ENCODE data around the gene TLE1. TPM values are rescaled to one million over a fixed set of nuclear protein-coding genes. Genes with fewer than 3 reads are reported as not detected.

The TLE1 gene
- total RNA-seq, 4 donors from 2014 or later, result 51.5 to 77.3 (median 62.2) TPM

- H3K4me3 ChIP-seq, result no peak overlapping the region
- no peak for DNase-seq
- intact Hi-C loops (cut with DNase I; ENCODE audit: low total_unique reads) (no loop called here), in situ Hi-C loops (cut with MboI; ENCODE audit: low pct_ligation_motif_present in 1 of 4, low pct_unique_long_range_greater_than_20kb in 1 of 4, low sequenced_read_pairs in 3 of 4) (loop anchor here in 1 of 4 donors (25.0 kb wide), 1 partner anchor 112 kb away; no protein-coding TSS in a partner anchor)
- no peaks in the 10 kb centered on the region for H3K27me3 ChIP-seq
- 29 to 44% methylated on average over 2 to 3 of the region's 3 CpGs for WGBS, 2 donors (ENCODE audit: low coverage in 1 of 2)
- TF ChIP-seq EP300 (IDR thresholded peaks at IDR 0.05; ENCODE audit: low read depth) (no peak), POLR2A (IDR thresholded peaks at IDR 0.05) (no peak), POLR2AphosphoS5 (IDR thresholded peaks at IDR 0.05) (no peak)
- TF ChIP-seq, protein P1, sequence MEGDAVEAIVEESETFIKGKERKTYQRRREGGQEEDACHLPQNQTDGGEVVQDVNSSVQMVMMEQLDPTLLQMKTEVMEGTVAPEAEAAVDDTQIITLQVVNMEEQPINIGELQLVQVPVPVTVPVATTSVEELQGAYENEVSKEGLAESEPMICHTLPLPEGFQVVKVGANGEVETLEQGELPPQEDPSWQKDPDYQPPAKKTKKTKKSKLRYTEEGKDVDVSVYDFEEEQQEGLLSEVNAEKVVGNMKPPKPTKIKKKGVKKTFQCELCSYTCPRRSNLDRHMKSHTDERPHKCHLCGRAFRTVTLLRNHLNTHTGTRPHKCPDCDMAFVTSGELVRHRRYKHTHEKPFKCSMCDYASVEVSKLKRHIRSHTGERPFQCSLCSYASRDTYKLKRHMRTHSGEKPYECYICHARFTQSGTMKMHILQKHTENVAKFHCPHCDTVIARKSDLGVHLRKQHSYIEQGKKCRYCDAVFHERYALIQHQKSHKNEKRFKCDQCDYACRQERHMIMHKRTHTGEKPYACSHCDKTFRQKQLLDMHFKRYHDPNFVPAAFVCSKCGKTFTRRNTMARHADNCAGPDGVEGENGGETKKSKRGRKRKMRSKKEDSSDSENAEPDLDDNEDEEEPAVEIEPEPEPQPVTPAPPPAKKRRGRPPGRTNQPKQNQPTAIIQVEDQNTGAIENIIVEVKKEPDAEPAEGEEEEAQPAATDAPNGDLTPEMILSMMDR (IDR thresholded peaks at IDR 0.05), result no peak
- no peaks in the 10 kb centered on the region for H3K9me3 ChIP-seq
- no peaks in the 10 kb centered on the region for H3K36me3 ChIP-seq
- peaks cover 0 to 13% (median 5%) of the 10 kb centered on the region in 4 donors for H3K4me1 ChIP-seq
- no peak overlapping the region for H3K27ac ChIP-seq
Observed at GRCh38 chr9:81724242-81724889, 35.0 kb upstream of the TLE1 start.

- DNase-seq, result no peak
- intact Hi-C loops (cut with DNase I; ENCODE audit: low total_unique reads), result no loop called here
- no peaks in the 10 kb centered on the region for H3K36me3 ChIP-seq
- in situ Hi-C loops (cut with MboI; ENCODE audit: low pct_ligation_motif_present in 1 of 4, low pct_unique_long_range_greater_than_20kb in 1 of 4, low sequenced_read_pairs in 3 of 4), result loop anchor here in 1 of 4 donors (25.0 kb wide), 1 partner anchor 110 kb away; no protein-coding TSS in a partner anchor
- no peaks in the 10 kb centered on the region for H3K27me3 ChIP-seq
- no peaks in the 10 kb centered on the region for H3K9me3 ChIP-seq
- no peak for TF ChIP-seq EP300 (IDR thresholded peaks at IDR 0.05; ENCODE audit: low read depth)
- TF ChIP-seq, protein P1 (IDR thresholded peaks at IDR 0.05), result no peak
- no peak for TF ChIP-seq POLR2AphosphoS5 (IDR thresholded peaks at IDR 0.05)
- TF ChIP-seq POLR2A (IDR thresholded peaks at IDR 0.05), result no peak
- H3K27ac ChIP-seq, result no peak overlapping the region
- H3K4me3 ChIP-seq, result no peak overlapping the region
- 94% methylated on average over 3 of the region's 3 CpGs; no CpG with 5 or more reads in 1 of the 2 donors for WGBS, 2 donors (ENCODE audit: low coverage in 1 of 2)
- peaks cover 0 to 24% (median 13%) of the 10 kb centered on the region in 4 donors for H3K4me1 ChIP-seq
Observed at GRCh38 chr9:81722277-81722676, 32.9 kb upstream of the TLE1 start.

DNA sequence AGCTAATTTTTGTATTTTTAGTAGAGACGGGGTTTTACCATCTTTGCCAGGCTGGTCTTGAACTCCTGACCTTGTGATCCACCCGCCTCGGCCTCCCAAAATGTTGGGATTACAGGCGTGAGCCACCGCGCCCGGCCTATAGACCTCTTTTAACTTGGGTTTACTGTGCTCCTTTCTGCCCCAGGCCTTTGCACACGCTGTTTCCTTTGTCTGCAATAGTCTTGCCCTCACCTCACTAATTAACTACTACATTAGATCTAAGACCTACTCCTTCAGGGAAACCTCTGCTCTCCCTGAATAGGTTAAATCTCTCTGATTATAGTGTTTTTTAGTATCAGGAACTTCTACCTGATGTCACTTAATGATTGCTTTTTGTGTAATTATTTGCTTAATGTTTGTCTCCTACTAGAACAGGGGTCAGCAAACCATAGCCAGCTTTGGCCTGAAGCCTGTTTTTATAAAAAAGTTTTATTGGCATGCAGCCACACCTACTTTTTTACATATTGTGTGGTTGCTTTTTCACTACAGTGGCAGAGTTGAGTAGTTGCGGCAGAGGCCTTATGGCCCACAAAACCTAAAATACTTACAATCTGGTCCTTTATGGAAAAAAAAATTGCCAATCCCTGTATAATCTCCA lies 31.2 kb upstream of the TLE1 start:
- 89 to 100% methylated on average over 1 to 9 of the region's 9 CpGs for WGBS, 2 donors (ENCODE audit: low coverage in 1 of 2)
- H3K27ac ChIP-seq, result no peak overlapping the region
- in situ Hi-C loops (cut with MboI; ENCODE audit: low pct_ligation_motif_present in 1 of 4, low pct_unique_long_range_greater_than_20kb in 1 of 4, low sequenced_read_pairs in 3 of 4), result loop anchor here in 1 of 4 donors (25.0 kb wide), 1 partner anchor 108 kb away; no protein-coding TSS in a partner anchor
- no peak for DNase-seq
- H3K36me3 ChIP-seq, result no peaks in the 10 kb centered on the region
- H3K27me3 ChIP-seq, result no peaks in the 10 kb centered on the region
- H3K9me3 ChIP-seq, result no peaks in the 10 kb centered on the region
- TF ChIP-seq, protein P1 (IDR thresholded peaks at IDR 0.05), result no peak
- no peak for TF ChIP-seq POLR2A (IDR thresholded peaks at IDR 0.05)
- no peak overlapping the region for H3K4me3 ChIP-seq
- intact Hi-C loops (cut with DNase I; ENCODE audit: low total_unique reads), result no loop called here
- peaks cover 0 to 29% (median 19%) of the 10 kb centered on the region in 4 donors for H3K4me1 ChIP-seq

- H3K27ac ChIP-seq, result no peak overlapping the region
- no peak for DNase-seq
- no peaks in the 10 kb centered on the region for H3K36me3 ChIP-seq
- TF ChIP-seq POLR2AphosphoS5 (IDR thresholded peaks at IDR 0.05) (no peak), EP300 (IDR thresholded peaks at IDR 0.05; ENCODE audit: low read depth) (no peak), POLR2A (IDR thresholded peaks at IDR 0.05) (no peak)
- TF ChIP-seq, protein P1 (IDR thresholded peaks at IDR 0.05), result no peak
- H3K4me1 ChIP-seq, result peaks cover 0 to 29% (median 19%) of the 10 kb centered on the region in 4 donors
- H3K27me3 ChIP-seq, result no peaks in the 10 kb centered on the region
- H3K4me3 ChIP-seq, result no peak overlapping the region
- in situ Hi-C loops (cut with MboI; ENCODE audit: low pct_ligation_motif_present in 1 of 4, low pct_unique_long_range_greater_than_20kb in 1 of 4, low sequenced_read_pairs in 3 of 4), result loop anchor here in 1 of 4 donors (25.0 kb wide), 1 partner anchor 108 kb away; no protein-coding TSS in a partner anchor
- intact Hi-C loops (cut with DNase I; ENCODE audit: low total_unique reads), result no loop called here
- no peaks in the 10 kb centered on the region for H3K9me3 ChIP-seq
- WGBS, 2 donors (ENCODE audit: low coverage in 1 of 2), result 73% methylated on average over 4 of the region's 4 CpGs; no CpG with 5 or more reads in 1 of the 2 donors
Observed at GRCh38 chr9:81719972-81720371, 30.6 kb upstream of the TLE1 start.

Data from transverse colon (tissue), 4 donors.